GM21529 (cell line): ENCODE measurements around the gene IRF9.
A peak's percentile ranks its signal among the peaks of the same experiment; 100 is the strongest.

ENCODE experiments used
- ATAC-seq: cut with Tn5 transposase; IDR thresholded peaks from one replicate; pipeline ENCODE4 v1.9.1; 2021; ENCODE audit not compliant: unreplicated experiment

IRF9 gene

DNA sequence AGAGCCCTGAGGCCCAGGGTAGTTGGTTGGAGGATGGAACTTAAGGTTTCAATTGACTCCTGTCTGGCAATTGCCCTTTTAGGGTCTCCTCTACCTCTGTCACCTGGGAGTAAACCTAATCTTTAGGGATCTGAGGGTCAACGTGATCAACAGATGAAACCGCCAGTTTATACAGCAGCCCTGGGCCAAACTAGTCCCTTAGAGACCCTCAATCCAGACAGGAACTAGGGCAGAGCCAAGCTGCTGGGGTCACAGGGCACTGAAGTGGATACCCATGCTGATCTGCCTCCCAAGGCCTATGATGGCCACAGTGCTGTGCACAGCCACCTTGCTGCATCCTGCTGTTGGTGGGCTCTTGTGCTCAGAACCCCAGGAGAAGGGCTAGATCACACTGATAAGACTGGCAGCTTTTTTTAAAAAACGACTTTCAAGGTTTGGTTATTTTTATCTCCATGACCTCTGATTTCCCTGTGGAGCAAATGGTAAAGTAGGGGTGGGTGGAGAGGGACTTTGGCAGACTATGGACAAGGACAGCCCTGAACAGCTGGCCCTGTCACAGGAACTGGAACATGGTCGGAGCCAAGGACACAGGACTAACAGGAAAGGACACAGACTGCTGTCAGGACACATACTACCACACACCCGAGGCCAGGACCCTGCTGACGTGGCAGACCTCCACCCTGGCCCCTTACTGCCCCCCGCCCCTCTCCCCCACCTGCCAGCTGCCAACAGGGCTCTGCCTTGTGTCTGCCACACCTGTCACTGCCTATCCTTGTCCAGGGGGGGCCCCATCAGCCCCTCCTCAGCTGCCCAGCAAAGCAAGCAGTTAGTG lies 30.1 kb upstream of the IRF9 start:
- no peak for ATAC-seq

DNA sequence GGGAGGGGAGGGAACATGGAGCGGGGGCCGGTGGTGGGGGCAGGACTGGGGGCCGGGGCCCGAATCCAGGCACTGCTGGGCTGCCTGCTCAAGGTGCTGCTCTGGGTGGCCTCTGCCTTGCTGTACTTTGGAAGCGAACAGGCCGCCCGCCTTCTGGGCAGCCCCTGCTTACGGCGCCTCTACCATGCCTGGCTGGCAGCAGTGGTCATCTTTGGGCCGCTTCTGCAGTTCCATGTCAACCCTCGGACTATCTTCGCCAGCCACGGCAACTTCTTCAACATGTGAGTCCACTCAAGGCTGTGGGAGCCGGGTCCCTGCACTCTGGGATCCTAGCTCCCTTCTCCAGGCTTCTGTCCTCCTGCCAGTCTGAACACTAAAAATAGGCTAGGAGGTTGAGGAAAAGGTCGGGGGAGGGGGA lies 29.5 kb upstream of the IRF9 start:
- ATAC-seq, result no peak

DNA sequence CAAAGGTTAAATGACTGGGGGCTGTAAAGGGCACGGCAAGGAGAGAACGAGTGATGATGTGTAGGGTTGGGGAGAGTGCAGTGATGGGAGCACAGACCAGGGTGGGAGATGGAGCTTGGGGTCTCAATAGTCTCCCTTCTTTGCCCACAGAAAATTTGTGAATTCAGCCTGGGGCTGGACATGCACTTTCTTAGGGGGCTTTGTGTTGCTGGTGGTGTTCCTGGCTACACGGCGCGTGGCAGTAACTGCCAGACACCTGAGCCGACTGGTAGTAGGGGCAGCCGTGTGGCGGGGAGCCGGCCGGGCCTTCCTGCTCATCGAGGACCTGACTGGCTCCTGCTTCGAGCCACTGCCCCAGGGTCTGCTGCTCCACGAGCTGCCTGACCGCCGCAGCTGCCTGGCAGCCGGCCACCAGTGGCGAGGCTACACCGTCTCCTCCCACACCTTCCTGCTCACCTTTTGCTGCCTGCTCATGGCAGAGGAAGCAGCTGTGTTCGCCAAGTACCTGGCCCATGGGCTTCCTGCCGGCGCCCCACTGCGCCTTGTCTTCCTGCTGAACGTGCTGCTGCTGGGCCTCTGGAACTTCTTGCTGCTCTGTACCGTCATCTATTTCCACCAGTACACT lies 28.9 kb upstream of the IRF9 start:
- no peak for ATAC-seq

DNA sequence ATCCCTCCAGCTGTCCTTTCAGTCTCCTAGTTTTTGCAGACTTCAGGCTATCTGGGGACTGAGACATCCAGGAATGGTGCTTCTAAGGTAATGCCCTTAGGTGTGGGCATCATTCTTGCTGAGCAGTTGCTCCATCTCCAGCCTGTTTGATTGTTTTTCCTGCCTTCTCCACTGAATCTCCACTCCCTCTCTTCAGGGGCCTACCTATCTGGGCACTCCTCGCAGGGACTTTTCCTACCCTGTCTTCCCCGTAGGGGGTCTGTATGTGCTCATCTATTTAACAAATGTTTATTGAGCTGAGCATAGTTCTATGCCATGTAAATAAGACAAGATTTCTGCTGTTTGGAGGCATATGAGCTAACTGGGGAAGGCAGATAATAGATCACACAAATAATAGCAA lies 28.1 kb upstream of the IRF9 start:
- no peak for ATAC-seq

DNA sequence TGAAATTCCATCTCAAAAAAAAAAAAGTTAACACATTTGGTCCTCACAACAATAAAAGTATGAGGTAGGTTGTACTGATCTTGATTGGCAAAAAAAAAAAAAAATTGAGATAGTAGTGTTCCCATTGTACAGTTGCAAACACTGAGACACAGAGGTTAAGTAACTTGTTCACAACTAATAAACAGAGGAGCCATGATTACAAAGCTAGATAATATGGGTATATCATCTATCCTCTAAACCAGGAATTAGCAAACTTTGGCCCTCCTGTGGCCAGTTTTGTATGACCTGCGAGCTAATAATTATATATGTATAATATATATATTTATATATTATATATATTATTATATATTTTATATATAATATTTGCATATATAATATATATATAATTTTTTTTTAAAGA lies 27.3 kb upstream of the IRF9 start:
- no peak for ATAC-seq

DNA sequence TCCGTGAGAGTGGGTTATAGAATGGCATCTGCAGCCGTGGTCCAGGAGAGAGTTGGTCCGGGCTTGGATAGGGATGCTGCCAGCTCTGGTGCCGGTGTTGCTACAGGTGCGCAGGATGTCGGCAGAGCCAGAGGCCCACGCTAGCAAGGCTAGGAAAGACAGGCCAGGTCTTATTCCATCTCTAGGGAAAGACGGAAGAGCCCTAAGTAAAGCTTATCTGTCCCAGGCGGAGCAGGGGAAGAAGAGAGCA lies 25.6 kb upstream of the IRF9 start:
- ATAC-seq, result peak; percentile 13

DNA sequence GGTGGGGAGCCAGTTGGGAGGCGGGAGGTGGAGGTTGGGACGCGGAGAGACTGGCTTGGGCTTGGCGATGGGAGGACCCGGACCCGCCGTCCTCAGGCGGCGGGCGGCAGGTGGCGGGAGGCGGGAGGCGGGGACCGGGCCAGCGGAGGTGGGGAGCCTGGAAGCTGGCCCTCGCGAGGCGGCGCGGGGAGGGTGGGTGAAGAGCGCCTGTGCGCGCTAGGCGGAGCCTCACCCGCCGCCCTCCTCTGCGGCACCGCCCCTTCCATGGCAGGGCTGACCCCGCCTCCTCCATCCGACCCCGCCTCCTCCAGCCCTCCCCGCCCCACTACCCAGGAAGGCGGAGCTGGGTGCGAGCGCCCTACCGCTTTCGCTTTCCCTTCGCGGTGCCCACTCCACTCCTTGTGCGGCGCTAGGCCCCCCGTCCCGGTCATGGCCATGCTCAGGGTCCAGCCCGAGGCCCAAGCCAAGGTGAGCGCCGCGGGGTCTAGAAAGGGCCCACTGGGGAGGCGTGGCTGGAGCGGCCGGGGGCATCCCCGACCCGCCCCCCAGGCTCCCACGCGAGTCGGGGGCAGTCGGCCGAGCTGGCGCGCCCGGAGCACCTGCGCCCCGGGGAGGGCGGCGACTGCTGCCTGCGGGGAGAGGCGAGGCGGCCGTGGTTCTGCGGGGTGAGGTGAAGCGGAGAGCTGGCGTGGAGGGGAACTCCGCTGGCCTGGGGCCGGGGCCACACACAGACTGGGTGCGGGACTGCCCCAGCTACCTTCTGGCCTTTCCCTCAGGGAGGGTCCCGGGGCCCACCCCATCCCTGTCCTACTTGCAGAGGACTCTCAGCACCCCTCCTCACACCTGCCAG lies 25.0 kb upstream of the IRF9 start, which contains the start of gene PSME1:
PSME1 (plus strand) TSS at position 361 of the 850 bp plus-strand sequence; CDS start at position 430, 69 bp downstream.
- ATAC-seq, result peak; percentile 82

DNA sequence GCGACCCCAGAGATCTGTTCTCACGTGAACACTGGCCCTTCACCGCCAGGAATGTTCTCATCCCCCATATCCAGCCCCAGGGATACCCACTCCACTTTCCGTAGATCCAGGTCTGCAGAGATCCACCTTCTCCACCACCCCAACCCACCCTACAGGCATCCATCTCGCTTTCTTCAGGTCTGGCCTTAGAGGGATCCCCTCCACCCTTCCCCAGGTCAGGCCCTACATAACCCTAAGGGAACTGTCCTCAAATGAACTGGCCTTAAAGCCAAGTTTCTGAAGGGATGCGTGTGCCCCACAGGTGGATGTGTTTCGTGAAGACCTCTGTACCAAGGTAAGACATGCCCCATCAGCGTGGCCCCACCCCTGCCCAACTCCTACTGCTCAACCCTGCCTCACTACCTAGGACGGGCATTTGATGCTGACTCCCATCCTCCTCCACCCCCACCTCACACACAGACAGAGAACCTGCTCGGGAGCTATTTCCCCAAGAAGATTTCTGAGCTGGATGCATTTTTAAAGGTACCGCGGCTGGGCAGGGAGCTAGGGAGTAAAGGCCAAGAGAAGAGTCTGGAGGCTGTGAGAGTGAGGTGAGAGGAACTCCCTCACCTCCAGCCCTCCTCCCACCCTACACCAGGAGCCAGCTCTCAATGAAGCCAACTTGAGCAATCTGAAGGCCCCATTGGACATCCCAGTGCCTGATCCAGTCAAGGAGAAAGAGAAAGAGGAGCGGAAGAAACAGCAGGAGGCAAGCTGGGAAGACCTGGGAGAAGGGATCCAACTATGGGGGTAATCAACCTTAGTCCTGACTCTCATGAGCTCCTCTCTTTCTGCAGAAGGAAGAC lies 24.2 kb upstream of the IRF9 start:
- ATAC-seq, result no peak

DNA sequence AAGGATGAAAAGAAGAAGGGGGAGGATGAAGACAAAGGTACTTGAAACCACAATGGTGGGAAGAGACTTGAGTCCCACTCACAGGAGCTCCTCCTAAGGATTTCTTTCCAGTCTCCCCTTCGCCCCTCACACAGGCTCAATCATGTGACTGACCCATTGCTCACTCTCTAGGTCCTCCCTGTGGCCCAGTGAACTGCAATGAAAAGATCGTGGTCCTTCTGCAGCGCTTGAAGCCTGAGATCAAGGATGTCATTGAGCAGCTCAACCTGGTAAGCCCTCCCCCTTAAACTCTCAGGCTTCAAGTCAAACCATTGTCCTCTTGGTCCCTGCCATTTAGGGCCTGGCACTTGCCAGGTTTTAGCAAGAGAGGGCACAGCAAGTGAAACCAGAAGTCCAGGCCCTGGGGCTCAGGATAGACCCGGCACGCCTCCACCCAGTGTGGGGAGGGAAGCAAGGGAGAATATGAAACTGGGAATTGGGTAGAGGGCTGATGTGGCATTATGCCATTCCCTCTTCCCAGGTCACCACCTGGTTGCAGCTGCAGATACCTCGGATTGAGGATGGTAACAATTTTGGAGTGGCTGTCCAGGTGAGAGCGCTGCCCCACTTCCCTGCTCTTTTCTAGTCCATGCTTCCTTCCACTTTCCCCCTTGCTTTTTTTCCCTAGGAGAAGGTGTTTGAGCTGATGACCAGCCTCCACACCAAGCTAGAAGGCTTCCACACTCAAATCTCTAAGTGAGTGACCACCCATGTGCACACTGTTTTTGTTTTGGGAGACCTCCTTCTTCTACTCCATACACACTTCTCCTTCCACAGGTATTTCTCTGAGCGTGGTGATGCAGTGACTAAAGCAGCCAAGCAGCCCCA lies 23.3 kb upstream of the IRF9 start:
- no peak for ATAC-seq

DNA sequence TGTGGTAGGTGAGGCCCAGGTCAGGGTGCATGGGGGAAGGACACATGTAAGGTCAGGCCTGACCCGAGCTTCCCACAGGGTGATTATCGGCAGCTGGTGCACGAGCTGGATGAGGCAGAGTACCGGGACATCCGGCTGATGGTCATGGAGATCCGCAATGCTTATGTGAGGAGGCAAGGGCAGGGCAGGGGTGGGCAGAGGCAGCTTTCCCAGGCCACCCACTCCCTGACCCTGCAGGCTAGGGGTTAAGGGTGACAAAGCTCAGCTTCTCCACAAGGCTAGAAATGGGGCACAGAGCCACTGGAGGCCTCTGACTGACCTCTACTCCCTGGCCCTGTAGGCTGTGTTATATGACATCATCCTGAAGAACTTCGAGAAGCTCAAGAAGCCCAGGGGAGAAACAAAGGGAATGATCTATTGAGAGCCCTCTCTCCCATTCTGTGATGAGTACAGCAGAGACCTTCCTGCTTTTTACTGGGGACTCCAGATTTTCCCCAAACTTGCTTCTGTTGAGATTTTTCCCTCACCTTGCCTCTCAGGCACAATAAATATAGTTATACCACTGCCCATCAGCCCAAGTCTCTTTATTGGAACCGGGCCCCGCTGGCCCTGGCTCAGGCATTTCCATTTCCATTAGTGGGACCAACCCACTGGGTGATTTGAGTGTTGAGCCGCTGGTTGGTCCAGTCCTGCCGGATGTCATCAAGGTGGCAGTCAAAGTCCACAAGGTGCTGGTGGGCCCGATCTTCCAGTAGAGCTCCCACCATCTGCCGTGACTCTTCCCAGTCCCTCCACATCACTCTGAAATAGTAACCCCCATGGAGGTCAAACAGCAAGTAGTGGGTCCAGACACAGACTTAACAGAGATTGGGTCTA lies 22.4 kb upstream of the IRF9 start:
- no peak for ATAC-seq

DNA sequence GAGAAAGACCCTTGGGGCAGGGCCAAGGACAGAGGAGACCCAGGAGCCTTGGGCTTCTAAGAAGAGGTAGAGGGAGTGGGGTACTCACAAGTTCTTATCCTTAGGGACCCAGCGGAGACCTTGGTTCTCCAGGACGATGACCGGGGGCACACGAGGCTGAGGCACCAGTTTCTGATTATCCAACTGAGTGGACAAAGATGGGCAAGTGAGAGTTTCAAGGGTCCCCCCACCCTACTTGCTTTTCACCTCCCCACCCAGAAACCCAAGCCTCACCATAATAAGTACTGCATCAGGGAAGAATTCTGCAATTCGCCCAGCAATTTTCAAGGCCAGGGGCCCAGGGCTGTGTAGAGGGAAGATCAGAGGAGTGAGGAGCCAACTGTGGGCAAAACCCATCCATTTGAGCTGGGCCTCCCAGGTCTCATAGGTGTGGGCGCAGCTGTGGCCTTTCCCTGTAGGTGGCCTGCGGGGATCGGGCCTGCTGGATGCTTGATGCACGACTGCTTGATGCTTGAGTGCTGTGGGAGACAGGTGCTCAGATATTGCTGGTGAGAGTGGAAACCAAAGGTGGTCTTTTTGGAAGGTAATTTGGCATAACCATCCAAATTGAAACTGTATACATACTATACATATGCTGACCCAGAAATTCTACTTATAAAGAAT lies 21.7 kb upstream of the IRF9 start:
- ATAC-seq, result no peak

DNA sequence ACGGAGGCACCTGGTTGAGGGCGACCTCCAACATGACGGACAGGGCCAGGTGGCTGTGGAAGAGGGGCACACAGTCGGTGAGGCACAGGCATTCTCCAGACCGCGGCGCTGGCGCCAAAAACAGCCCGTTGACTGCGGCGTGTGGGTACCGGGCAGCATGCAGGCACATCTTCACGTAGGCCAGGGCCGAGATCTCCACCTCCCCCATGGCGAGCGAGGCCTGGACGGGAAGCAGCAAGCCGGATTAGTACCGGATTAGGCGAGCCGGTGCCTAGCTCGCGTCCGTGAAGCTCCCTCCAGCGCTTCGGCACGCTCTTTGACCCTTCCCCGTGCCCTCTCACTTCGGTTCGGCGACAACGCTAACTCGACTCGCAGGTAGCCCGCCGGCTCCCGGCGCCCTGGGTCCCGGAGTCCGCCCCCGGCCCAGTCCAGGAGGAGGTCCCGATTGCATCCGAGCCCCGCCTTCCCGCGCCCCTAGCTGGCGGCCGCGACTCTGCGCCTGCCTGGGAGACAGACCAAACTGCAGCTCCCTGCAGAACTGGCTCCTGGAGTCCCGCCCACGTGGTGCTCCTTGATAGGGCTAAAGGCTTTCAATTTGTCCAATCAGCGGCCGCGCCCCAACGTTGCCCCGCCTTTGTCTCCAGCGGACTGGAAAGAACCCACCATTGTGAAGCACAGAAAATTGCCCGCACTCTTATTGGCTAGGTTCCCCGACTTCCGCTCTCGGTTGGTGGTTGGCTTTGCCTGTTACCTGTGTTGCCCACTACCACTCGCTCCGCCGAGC lies 19.8 kb upstream of the IRF9 start, which contains the start of gene EMC9:
EMC9 (minus strand) TSS at position 495 of the 784 bp plus-strand sequence; CDS start at position 208, 287 bp downstream.
- ATAC-seq, result peak; percentile 83

DNA sequence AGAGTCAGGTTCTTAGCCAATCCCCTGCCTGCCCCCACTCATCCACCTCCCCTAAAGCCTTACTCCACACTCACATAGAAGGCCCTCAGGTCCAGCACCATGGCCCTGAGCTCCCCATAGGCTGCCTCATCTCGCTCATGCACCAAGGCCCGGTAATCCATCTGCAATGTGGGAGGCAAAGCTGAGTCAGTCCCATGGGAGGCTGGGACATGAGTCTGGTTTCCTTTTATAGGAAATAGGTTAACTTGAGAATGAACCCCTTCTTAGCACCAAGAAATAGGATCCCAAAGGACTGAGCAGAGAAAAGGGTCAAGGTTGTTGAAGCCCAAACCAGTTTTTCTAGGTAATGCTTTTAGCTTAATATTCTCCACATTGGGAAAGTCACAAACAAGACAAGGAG lies 17.6 kb upstream of the IRF9 start:
- ATAC-seq, result no peak

DNA sequence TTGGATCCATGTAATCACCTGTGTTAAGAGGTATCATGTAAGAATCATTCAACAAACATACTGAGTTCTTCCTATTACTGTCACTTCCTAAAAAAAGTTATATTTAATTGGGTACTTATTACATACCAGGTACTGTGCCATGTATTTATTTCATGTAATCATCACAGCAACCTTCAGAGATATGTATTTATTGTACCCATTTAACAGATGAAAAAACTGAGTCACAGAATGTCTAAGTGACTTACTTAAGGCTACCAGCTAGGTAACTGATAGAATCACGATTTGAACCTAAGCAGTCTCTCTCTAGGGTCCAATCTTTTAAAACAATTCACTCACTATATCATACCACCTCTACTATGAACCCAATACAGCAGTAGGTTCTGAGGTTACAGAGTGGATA lies 16.6 kb upstream of the IRF9 start:
- ATAC-seq, result no peak

DNA sequence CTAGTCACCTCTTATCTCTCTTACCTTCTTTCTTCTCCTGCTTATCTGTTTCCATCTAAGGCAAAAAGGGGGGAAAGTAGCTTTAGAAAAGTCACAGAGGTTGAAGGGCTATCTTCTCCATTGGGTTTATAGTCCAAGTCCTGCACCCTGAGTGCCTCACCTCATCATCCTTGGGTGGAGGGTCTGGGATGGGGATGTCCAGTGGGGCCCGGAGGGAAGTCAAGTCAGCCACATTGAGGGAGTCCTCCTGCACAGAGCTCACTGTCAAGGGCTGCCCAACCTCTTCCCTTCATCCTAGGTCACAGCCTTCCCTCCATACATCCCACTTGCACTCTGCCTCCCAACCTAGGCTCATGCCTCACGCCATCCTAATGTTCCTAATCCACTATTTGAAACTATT lies 15.8 kb upstream of the IRF9 start:
- ATAC-seq, result no peak

DNA sequence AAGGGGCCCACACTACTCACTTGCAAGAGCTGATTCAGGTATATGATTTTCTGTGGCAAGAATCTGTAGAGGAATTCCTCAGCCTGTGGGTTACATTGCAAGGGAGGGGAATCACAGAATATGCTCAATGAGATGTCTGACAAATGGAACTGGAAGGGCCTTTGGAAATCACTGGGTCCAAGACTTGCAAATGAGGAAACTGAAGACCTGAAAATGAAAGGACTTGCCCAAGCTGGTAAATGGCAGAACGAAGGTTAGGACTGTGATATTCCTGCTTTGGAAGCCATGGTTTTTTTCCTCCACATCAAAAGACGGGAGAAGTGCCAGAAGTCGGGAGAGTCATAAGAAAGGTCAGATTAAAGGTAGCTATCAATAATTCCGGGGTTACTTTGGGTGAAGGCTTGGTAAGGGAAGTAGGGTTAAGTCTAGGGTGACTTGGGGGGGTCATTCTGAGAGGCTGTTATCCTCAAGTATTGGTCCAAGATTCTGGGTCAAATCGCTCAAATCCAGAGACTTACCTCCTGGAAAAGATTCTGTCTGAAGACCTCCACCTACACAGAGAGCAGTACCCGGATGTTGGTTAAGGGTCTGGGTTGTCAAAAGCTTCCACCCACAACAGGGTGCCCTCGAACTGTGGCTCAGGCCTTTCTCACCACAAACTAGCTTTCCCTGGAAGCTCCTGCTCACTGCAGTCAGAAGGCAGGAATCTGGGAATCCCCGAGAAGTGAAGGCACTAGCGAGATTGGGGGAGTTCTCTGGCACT lies 15.2 kb upstream of the IRF9 start:
- no peak for ATAC-seq

DNA sequence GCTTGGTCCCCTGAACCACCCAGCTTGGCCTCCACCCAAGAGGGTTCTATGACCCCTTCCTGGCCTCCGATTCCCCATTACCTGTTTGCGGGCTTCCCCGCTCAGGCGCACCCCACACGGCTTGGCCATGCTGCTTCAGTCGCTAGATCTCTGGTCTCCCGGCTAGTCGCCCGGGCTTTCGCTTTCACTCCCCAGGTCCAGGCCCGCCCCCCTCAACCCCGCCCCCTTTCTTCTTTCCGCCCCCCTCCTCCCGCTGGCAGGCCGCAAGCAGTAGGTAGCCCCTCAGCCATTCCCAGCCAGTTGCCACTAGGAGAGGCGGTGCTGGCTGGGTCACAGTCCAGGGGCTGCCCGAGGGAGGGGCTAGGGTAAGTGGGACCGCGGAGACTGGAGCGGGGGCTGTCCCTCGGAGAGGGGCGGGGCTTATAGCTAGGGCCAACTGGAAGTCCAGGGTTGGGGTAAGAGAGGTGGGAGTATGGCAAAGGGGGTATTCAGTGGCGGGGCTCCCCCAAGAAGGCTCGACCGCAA lies 14.6 kb upstream of the IRF9 start, which contains the start of gene PSME2:
PSME2 (minus strand) TSS at position 158 of the 525 bp plus-strand sequence; CDS start at position 129, 29 bp downstream.
- ATAC-seq, result peak; percentile 65
